ENCODE data around the gene SFXN3.

Gene SFXN3

GRCh38 chr10:101000127-101000914 is 30.7 kb upstream of the SFXN3 start:
- no peak for DNase-seq (ENCODE audit: low read depth)

DNA sequence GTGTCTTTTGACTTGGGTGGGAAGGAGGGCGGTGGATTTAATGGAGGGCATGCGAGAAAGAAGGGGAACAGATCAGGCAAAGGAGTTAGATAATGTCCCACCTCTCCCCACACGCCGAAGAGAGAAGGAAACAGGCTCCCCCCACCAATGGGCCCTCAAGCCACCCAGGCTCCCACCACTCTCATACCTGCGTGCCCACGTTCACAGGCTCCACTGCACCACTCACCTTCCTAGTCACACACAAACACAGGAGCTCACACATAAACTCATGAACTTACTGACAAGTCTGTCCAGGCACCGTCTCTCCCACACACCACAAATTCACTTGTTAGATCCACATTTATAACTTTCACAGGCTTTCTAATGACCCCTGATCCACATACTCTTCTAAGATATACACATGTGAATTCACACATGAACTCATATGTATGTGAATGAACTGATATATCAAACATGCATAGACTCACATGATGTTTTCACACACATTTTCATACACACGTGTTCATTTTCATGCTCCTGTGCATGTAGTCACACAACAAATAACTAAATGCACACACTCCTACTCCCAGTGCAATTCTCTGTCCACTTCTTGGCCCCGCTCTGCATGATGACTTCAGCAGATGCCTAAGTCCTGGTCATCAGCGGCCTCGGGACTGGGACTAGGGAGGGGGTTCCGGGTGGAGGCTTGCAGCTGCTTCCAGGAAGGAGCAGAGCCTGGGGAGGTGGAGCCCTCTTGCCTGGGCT is 29.9 kb upstream of the SFXN3 start:
- DNase-seq (ENCODE audit: low read depth): no peak

DNA sequence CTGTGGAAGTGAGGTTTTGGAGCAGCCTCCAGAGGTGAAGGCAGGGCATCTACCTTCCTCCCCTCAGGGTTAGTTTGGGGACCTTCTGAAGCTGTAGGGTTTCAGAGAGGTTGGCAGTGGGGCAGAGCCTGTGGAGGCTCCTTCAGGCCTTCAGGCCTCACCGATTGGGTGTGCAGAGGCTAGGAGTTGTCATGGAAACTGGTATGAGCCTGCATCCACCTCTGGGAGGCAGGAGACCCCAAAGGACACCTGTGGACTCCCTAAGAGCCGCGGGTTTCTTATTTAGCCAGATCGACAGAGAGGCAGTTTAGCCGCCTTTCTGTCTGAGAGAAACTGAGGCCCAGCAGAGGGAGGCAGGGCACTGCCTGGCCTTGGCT is 29.4 kb upstream of the SFXN3 start:
- DNase-seq (ENCODE audit: low read depth): no peak

- no peak for DNase-seq (ENCODE audit: low read depth)
These were observed 28.6 kb upstream of the SFXN3 start for GRCh38 chr10:101002456-101002855.

DNA sequence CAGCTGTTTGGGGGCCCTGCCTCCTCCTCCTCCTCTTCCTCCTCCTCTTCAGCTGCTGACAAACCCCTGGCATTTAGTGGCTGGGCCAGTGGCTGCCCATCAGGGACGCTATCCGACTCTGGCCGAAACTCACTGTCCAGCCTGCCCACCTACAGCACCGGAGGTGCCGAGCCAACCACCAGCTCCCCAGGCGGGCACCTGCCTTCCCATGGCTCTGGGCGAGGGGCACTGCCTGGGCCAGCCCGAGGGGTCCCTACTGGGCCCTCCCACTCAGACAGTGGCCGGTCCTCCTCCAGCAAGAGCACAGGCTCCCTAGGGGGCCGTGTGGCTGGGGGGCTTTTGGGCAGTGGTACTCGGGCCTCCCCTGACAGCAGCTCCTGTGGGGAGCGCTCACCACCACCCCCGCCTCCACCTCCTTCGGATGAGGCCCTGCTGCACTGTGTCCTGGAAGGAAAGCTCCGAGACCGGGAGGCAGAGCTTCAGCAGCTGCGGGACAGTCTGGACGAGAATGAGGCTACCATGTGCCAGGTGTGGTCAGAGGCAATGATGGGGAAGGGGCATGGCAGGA is 27.3 kb upstream of the SFXN3 start:
- no peak for DNase-seq (ENCODE audit: low read depth)

GRCh38 chr10:101005361-101005760 is 25.7 kb upstream of the SFXN3 start:
- no peak for DNase-seq (ENCODE audit: low read depth)

DNA sequence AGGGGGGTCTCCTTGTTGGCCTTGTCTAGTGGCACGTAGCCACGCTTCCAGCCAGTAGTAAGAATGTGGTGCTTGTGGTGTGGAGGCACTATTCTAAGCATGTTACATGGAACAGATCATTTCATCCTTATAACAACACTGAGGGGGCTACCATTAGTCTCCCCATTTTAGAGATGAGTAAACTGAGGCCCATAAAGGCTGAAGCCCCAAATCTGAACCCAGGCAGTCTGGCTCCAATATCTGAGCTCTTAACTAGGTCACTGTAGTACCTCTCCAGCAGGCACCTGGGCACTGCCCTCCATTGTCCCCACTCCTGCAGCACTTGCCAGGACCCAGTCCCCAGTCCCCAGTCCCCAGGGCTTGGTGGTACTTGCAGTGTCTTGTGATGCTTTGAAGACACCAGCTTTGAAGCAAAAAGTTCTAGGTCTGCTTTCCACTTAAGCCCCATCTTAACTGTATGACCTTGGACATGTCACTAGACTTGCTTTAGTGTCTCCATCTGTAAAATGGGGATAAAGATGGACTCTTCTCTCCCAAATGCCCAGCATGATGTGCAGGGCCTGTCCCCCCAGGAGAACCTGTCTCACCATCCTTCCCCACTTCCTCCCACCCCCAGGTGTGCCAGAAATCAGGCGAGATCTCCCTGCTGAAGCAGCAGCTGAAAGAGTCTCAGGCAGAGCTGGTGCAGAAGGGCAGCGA is 25.0 kb upstream of the SFXN3 start:
- DNase-seq (ENCODE audit: low read depth): no peak

DNA sequence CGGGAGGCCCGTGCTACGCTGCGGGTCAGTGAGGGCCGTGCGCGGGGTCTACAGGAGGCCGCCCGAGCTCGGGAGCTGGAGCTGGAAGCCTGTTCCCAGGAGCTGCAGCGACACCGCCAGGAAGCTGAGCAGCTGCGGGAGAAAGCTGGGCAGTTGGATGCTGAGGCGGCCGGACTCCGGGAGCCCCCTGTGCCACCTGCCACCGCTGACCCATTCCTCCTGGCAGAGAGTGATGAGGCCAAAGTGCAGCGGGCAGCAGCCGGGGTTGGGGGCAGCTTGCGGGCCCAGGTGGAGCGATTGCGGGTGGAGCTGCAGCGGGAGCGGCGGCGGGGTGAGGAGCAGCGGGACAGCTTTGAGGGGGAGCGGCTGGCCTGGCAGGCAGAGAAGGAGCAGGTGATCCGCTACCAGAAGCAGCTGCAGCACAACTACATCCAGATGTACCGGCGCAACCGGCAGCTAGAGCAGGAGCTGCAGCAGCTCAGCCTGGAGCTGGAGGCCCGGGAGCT is 24.4 kb upstream of the SFXN3 start:
- DNase-seq (ENCODE audit: low read depth): no peak

- DNase-seq (ENCODE audit: low read depth): no peak
These were observed 23.8 kb upstream of the SFXN3 start for GRCh38 chr10:101007099-101007711.

- DNase-seq (ENCODE audit: low read depth): no peak
These were observed 22.9 kb upstream of the SFXN3 start for GRCh38 chr10:101007915-101008822.

- no peak for DNase-seq (ENCODE audit: low read depth)
These were observed 22.1 kb upstream of the SFXN3 start for GRCh38 chr10:101008823-101009423.

- no peak for DNase-seq (ENCODE audit: low read depth)
These were observed 20.7 kb upstream of the SFXN3 start for GRCh38 chr10:101010329-101010728.

DNA sequence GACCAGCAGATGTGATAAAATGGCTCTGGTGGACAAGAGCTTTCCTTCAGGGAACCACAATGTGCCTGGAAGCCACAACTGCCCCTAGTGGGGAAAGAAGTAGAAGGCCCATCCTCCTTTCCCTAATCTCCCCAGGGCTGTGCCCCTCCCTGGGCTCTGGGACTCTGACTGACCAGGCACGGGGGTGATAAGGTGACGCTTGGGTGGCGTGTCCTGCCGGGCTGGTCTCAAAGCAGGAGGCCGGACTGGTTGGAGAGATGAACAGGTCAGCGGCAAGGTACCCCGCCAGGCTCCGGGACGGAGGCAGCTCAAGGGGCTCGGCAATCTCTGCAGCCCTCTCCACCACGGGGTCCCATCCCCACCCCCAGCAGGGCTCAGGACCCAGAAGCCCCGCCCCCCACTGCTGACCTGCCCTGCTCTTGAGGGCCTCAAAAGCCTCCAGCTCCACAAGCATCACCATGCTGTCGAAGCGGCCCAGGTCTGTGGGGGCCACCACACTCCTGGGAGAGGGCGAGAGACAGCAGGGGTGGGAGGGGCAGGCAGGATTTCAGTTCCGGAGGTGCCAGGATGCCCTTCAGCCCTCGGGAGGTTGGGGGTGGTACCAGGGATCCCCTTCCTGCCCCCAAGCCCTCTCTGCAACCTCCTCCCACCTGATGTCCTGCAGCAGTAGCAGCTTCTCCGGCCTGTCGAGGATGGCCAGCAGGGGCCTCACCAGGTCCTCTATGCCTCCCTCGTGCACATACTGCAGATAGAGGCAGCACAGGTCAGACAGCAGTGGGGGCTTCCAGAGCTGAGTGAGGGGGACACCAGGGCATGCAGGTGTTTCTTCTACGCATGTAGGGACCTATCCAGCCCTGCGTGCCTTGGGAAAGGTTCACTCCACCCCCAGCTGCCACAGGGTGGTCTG is 19.3 kb upstream of the SFXN3 start:
- no peak for DNase-seq (ENCODE audit: low read depth)

GRCh38 chr10:101012525-101013364 is 18.3 kb upstream of the SFXN3 start:
- peak; percentile 88 for DNase-seq (ENCODE audit: low read depth)

GRCh38 chr10:101013365-101013825 is 17.6 kb upstream of the SFXN3 start:
- DNase-seq (ENCODE audit: low read depth): no peak

- DNase-seq (ENCODE audit: low read depth): no peak
These were observed 16.7 kb upstream of the SFXN3 start for GRCh38 chr10:101014230-101014884.

GRCh38 chr10:101014966-101015581 is 16.0 kb upstream of the SFXN3 start:
- no peak for DNase-seq (ENCODE audit: low read depth)

Measured in HS-5 (cell line).